Esophagus muscularis mucosa (tissue), 4 donors: ENCODE results near the gene PLIN5.

Source experiments
- EP300 ChIP-seq: sonication (generic); formaldehyde crosslinking; IDR thresholded peaks from one replicate; pipeline ENCODE4 v1.6.1; 2017; ENCODE audit warnings: antibody characterized with exemption
- POLR2A ChIP-seq: fragments of 450-650 bp; IDR thresholded peaks from one replicate; pipeline ENCODE4 v1.6.1; 2017; ENCODE audit warnings: antibody characterized with exemption, moderate library complexity, mild to moderate bottlenecking, low read depth
- TF ChIP-seq, protein P1 (sequence below), 3 experiments: fragments of 200-600 bp in 2 of 3; fragments of 450-650 bp in 1 of 3; sonication (generic) in 2 of 3; IDR thresholded peaks; one replicate each; pipeline ENCODE4 v1.5.1; 2017 to 2019; ENCODE audit warnings: antibody characterized with exemption in 3 of 3, mild to moderate bottlenecking in 2 of 3, moderate library complexity in 1 of 3

DNA sequence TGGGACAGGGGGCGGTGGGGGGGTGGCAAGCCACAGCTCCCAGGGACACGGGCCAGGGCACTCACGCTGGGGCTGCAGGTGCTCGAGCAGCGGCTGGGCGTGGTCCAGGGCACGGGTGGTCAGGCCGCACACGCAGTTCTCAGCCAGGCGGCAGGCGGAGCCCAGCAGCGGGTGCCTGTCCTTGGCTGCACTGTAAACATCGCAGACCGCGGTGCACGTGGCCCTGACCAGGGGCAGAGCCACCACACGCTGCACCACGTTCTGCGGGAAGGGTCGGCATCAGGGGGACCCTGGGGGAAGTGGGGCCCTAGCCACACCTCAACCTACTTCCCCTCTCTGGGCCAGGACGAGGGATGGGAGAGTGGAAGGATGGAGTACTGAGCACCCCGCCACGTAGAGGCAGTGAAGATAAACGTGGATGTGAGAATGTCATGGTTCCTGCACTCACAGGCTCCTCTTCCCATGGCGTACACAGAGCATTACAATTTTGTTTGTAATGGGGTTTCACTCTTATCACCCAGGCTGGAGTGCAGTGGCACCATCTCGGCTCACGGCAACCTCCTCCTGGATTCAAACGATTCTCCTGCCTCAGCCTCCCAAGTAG lies 3.4 kb downstream of the PLIN5 start:
- TF ChIP-seq, protein P1, sequence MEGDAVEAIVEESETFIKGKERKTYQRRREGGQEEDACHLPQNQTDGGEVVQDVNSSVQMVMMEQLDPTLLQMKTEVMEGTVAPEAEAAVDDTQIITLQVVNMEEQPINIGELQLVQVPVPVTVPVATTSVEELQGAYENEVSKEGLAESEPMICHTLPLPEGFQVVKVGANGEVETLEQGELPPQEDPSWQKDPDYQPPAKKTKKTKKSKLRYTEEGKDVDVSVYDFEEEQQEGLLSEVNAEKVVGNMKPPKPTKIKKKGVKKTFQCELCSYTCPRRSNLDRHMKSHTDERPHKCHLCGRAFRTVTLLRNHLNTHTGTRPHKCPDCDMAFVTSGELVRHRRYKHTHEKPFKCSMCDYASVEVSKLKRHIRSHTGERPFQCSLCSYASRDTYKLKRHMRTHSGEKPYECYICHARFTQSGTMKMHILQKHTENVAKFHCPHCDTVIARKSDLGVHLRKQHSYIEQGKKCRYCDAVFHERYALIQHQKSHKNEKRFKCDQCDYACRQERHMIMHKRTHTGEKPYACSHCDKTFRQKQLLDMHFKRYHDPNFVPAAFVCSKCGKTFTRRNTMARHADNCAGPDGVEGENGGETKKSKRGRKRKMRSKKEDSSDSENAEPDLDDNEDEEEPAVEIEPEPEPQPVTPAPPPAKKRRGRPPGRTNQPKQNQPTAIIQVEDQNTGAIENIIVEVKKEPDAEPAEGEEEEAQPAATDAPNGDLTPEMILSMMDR (IDR thresholded peaks at IDR 0.05): no peak
- TF ChIP-seq EP300 (no peak), POLR2A (no peak)
